HG03342 (cell line): ENCODE results near the gene PGP.
"Not testable (repeated sequence)": the region's sequence is repeated elsewhere in the genome, so short reads cannot be mapped to it uniquely, and the experiment has no call there.

Experiments used
- ATAC-seq: cut with Tn5 transposase; IDR thresholded peaks from one replicate; pipeline ENCODE4 v1.9.1; 2021; ENCODE audit warnings: mild to moderate bottlenecking, moderate library complexity; ENCODE audit not compliant: unreplicated experiment

Gene PGP, protein sequence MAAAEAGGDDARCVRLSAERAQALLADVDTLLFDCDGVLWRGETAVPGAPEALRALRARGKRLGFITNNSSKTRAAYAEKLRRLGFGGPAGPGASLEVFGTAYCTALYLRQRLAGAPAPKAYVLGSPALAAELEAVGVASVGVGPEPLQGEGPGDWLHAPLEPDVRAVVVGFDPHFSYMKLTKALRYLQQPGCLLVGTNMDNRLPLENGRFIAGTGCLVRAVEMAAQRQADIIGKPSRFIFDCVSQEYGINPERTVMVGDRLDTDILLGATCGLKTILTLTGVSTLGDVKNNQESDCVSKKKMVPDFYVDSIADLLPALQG

DNA sequence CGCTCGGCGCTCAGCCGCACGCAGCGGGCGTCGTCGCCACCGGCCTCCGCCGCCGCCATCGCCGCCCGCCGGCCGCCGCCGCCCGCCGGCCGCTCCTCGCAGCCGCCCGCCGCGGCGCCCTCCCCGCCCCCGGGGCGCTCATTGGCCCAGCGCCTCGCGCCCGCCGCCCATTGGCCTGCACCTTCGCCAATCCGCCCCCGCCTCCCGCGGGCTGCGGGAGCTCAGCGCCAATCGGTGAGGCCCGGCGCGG is at the start of gene PGP:
TSS of gene PGP (minus strand) at position 122 of the 250 bp plus-strand sequence. CDS start at position 59, 63 bp downstream.
- peak; percentile 84 for ATAC-seq

DNA sequence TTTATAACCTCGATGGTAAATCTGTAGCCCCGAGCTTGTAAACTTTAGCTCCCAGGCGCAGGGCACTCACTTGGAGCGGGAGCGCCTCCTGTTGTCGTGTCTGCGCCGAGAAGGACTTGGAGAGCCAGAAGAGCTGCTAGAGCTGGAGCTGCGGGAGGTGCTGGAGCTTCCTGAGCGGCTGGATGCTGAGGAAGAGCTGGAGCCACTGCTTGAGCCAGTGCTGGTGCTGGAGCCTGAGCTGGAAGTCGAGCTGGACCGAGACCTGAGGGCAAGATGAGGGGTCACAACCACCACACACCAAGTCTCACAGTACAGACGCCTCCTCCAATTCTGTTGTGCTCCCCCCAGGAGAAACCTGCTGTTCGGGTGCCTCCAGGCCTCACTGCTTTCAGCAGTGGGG is 48.4 kb upstream of the PGP start:
- ATAC-seq: not testable (repeated sequence)

DNA sequence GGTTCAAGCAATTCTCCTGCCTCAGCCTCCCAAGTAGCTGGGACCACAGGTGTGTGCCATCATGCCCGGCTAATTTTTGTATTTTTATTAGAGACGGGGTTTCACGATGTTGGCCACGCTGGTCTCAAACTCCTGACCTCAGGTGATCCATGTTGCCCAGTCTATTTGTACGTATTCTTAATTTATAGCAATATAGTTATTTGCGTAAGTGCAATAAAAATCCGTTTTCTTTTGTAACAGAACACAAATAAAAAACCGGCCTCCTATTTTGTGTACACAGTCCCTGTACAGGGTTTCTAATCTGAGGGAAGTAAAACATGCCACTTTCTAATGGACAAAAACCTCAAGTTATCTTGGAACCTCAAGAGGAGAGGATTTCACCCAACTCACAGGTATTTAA is 45.6 kb upstream of the PGP start:
- ATAC-seq: no peak

DNA sequence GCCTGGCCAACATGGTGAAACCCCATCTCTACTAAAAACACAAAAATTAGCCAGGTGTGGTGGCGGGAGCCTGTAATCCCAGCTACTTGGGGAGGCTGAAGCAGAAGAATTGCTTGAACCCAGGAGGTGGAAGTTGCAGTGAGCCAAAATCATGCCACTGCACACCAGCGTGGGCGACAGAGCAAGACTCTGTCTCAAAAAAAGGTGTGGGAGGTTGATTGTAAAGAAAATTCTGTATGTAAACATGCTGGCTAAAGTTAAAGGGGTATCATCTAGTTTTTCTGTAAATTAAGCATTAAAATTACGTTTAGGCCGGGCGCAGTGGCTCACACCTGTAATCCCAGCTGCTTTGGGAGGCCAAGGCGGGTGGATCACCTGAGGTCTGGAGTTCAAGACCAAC is 43.9 kb upstream of the PGP start:
- ATAC-seq: not testable (repeated sequence)

DNA sequence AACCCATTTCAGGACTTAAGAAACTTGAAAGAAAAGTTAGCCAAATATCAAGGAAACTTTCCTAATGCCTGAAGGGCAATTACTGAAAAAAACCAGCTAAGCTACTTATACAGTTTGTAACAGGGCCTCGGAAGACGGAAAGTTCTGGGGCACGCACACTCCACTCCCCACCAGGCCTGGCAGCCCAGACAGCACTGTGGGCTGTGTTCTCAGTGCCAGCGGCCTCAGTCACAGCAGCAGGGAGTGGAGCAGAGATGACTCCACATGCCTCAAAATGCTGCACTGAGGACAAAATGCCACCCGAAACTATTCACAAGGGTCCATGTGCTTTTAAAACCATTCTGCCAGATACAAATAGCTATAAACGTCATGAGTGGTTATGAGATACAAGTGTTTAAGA is 43.1 kb upstream of the PGP start:
- ATAC-seq: no peak

DNA sequence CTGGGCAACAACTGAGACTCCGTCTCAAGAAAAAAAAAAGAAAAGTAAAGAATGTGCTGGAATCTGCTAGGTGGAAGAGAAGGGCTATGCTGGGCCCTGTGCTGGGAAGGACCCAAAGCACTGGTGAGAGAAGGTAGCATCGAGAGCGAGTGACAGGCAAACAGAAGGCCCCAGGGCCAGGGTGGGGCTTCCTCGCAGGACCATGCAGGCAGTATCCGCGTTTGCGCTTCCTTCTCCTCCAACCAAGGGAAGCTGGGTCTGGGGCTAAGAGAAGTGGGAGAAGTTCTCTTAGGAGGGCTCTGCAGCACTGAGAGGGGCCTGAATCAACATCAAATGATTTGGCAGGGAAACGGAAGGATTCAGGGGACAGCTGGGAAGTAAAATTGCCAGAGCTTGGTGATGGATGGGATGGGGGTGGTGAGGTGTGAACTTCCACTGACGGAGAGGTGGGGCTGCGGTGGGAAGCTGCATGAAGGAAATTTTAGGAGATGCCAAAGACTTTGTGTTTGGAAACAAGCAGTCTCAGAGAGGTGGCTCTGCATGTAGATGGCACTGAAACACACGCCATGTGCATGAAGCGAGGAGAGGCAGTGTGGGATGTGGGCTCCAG is 42.0 kb upstream of the PGP start:
- no peak for ATAC-seq

DNA sequence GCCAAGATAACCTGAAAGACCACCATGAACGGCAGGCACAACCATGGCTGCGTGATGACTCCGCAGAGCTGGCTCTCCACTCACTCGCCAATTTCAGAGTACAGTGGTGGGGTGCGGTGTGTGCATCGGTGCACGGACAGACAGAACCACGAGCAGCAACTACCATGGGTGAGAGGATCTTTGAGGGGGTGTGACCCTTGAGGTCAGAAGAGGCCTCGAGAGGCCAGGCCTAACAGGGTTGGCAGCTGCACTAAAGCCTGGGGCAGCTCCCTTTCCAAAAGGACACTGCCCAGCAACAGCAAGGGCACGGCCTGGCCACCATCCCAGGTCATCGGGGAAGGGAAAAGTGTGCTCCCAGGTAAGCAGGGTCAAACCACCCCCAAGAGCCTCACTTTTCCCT is 38.7 kb upstream of the PGP start:
- no peak for ATAC-seq

DNA sequence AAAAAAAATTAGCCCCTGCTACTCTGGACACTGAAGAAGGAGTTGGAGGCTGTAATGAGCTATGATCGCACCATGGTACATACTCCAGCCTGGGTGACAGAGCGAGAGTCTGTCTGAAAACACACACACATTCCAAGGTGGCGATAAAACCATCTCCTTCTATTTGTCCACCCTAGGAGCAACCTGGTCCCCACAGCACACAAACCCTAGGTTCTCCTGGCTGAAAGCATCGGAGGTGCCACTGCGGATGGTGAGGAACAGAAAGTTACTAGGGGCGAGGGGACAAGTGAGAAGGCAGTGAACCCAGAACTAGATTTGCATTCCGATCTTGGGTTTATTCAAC is 38.1 kb upstream of the PGP start:
- no peak for ATAC-seq

DNA sequence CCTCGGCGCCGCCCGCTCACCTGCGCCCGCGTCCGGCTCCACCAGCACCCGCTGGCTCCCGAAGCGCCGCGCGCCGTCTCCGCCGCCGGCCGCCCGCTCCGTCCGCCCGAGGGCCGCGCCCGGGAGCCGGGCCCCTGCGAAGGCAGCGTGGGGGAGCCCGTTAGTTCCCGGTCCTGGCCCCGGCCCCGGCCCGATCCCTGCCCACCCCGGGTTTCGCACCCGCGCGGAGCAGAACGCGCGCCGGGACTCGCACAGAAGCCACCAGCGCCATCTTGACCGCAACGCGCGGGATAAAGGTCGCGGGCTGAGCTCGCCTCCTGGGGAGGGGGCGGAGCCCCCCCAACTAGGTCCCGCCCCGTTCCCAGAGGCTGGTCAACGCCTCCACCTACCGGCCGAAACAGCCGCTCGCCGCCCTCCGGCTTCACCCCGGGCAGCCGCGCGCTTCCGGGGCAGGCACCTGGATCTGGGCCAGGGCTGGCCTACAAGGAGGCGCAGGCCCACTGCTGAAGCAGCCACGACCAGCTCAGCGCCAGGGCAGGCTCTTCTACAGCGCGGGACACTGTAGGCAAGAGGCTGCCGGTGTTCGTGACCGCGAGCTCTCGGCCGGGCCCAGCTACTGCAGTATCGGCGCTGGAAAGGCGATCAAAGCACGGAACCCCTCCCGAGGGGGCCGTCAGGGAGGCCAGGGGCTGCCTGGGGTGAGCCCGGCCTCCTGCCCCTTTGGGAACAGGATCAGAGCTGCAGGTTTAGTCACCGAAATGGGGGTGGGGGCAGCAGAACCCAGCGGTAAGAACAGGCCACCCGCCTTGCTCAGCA is 36.9 kb upstream of the PGP start, which contains the start of gene ECI1:
TSS of gene ECI1 (minus strand) at position 292 of the 816 bp plus-strand sequence. CDS start at position 271, 21 bp downstream.
- ATAC-seq: peak; percentile 84

DNA sequence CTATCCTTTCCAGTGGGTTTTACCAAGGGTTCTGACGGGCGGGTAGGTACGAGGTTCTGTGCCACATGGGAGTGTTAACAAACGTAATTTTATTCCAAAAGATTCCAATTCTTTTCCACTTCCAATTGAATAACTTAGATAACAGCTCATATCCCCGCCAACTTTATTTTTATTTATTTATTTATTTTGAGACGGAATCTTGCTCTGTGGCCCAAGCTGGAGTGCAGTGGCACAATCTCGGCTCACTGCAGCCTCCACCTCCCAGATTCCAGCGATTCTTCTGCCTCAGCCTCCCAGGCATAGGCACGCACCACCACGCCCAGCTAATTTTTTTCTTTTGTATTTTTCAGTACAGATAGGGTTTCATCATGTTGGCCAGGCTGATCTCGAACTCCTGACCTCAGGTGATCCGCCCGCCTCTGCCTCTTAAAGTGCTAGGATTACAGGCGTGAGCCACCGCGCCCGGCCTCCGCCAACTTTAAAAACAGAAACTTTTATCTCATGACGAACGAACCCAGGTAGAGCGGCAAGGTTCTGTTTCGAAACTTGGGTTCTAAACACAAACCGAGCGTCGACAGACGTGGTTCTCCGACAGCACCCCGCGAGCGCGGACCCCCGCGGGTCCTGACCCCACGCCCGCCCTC is 36.1 kb upstream of the PGP start:
- peak; percentile 1 for ATAC-seq

DNA sequence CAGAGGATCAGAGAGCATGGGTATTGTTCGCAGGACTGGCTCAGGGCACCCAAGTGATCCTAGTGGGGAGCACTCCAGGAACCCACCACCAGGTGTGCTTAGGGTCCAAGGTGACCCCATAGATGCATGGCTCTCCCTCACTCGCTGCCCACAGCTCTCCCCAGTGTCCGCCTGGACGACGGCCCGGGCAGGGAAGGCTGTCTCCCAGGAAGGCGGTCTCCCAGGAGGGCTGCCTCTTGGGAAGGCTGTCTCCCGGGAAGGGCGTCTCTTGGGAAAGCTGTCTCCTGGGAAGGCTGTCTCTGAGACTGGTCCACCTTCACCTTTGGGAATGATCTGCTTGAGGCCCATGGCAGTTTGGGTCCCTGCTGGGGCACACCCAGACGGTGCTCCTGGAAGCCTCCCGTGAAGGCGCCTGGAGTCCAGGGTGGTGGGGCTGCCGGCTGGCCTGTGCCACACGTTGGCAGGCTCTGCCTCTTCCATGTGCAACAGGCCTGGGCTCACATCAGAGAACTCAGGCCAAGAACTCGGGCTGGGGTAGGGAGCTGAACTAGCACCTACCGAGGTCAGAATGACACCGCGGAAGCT is 31.8 kb upstream of the PGP start:
- no peak for ATAC-seq

DNA sequence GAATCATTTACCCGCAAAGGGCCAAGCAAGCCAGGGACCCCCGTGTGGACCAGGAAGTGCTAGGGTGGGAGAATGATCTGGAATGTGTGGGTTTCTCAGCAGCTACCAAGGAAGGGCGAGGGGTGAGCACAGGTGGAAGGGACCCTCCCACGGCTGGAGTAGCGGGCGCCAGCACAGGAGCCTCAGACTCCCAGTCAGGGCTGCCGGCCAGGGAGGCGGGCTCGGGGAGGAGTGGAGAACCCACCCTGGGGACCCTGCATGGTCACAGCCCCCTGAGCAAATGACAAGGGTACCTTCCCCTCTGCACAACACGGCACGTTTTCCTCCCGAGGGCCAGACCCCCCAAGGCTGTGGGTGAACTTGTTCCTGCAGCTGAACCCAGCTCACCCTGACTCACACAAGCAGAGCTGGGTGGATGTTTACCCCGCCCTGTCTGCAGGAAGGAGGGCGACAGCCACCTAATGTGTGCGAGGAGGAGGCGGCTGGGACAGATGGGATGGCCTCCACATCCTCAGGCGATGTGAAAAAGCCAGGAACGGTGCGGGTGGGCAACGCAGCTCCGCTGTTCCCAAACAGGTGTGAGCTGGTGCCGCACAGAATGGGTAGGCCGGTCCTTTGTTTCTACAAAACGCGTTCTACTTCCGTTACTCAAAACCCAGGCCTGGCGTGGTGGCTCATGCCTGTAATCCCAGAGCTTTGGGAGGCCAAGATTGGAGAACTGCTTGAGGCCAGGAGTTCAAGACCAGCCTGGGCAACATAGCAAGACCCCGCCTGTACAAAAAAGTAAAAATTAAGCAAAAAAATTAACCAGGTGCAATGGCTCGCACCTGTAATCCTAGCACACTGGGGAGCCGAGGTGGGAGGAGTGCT is 30.5 kb upstream of the PGP start:
- ATAC-seq: no peak

DNA sequence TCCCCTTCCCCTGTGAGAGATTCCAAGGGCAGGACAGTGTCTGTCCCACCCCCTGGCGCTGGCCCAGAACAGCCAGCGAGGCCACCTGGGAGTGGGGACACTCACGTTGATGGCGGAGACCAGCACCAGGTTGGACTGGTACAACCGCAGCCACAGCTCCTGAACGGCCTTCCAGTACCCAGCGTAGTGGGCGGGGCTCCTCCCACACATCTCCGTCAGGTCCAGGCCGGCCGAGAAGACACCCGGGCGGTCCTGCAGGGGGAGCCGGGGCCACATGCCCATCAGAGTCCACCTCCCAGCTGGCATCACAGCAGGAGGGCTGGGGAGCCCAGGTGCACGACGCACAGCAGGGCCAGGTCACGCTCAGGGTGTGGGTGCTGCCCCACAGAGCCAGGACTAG is 29.7 kb upstream of the PGP start:
- no peak for ATAC-seq

DNA sequence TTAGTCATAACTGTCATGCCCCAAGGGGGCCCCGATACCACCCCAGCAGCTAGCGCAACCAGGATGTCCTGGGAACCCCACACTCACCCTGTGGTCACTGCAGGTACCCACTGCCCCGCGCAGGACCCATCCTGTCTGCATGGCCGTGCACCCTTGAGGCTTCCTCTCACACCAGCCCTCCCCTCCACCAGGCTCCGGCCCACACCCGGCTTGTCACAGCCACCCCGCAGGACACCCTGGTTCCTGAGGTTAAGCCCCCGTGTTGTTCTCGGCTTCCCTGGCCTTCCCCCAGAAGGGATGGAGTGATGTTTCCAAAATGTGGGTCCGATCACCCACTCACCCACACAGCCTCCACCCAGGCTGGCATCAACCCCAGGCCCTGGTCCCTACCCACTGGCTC is 29.1 kb upstream of the PGP start:
- no peak for ATAC-seq

DNA sequence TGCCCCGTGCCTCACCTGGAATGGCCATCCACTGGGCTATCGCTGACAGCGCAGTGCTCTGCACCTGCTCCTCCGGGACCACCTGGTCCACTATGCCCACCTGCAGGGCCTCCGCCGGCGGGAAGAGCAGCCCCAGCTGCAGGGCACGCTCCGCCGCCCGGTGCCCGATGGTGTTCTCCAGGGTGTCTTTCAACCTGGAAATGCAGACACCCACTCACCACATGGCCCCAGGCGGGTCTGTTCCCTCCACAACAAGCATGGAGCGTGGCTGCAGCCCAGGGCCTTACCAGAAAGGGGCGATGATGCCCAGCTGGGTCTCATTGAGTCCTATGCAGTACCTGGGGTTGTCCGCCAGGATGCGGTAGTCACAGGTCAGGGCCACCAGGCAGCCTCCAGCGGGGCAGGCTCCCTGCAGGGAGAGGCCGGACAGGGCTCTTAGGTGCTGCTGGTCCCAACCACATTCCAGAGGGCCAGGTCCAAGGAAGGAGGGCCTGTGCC is 28.4 kb upstream of the PGP start:
- no peak for ATAC-seq

DNA sequence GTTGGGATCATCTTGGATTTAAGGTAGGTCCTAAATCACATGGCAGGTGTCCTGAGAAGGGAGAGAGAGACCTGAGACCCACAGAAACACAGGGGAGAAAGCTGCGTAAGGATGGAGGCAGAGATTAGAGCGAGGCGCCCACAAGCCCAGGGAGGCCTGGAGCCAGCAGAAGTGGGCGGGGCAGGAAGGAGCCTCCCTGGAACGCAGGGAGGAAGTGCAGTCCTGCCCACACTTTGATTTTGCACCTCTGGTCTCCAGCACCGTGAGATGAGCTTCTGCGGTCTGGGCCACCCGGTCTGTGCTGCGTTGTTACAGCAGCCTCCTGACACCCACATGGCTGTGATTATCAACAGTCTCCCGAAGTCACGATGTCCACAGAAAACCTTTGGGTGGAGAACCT is 28.0 kb upstream of the PGP start:
- no peak for ATAC-seq

DNA sequence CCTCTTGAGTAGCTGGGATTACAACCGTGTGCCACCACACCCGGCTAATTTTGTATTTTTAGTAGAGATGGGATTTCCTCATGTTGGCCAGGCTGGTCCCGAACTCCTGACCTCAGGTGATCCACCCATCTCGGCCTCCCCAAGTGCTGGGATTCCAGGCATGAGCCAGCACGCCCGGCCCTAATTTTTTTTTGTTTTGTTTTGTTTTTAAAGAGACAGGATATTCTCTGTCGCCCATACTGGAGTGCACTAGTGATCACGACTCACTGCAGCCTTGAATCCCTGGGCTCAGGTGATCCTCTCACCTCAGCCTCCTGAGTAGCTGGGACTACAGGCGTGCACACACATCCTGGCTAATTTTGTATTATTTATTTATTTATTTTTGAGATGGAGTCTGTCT is 25.7 kb upstream of the PGP start:
- not testable (repeated sequence) for ATAC-seq

DNA sequence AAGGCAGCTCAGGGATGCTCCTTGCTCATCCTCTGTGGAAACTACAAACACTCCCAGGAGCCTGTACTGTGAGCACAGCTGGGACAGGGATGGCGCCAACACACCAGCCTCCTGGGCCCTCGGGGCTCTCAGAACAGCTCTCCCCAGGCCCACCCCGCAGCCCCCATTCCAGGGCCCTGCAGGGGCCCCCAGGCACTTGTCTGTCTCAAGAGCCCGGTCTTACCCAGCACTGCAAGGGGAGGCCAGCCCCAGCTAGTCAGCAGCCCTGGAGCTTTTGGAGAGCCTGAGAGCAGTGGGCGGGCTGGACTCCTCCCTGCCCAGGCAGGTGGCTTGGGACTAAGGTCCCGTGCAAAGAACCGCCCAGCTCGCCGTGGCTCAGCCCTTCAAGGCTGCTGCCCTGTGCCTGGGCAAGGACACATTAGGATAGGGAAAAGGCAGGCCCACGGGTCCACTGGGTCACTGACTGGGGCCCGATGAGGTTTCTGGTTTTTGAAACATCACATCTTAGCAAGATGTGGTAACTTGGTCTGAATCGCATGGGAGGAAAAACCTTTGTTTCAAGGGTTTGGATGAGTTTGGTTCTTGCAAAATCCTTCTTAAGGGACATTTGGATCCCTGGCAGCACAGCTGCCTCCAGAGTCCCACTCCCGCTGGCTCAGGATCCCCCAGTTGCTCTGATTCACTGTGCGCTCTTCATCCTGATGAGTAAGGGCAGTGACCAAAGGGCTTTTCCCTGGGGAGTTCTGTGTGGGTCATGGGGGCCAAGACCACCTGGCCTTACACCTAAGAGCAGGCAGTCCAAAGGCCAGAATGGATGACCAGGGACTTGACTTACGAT is 24.4 kb upstream of the PGP start:
- no peak for ATAC-seq

DNA sequence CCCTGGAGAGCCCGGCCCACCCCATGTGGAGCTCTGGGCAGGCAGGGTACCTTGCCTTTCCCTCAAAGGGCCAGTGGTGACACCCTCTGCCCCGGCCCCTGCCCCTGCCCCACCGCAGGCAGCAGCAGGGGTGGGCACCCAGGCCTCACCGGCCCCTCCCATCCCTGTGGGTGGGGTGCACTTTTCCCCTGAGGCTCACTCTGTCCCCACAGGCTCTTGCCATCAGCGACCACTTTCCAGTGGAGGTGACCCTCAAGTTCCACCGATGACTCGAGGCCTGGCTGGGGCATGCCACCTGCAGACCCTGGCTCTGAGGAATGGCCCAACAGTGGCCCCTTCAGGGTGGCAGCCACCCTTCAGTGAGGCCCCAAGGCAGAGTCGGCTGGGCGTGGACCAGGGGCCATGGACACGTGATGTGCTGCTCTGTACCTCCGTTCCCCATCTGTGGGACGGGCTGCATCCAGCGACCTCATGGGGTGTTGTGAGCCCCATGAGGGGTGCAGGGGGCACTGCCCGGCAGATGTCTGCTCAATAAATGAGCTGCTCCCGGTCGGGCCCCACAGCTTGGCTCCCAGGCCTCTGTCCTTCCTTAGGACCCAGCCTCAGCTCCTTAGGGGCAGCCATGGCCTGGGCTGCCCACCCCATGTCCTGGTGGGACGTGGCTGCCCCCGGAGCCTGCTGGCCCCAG is 23.7 kb upstream of the PGP start:
- ATAC-seq: no peak
